Measurements from ENCODE around the gene AGAP4.
"Not testable (repeated sequence)": the region's sequence is repeated elsewhere in the genome, so short reads cannot be mapped to it uniquely, and the experiment has no call there.

The AGAP4 gene

DNA sequence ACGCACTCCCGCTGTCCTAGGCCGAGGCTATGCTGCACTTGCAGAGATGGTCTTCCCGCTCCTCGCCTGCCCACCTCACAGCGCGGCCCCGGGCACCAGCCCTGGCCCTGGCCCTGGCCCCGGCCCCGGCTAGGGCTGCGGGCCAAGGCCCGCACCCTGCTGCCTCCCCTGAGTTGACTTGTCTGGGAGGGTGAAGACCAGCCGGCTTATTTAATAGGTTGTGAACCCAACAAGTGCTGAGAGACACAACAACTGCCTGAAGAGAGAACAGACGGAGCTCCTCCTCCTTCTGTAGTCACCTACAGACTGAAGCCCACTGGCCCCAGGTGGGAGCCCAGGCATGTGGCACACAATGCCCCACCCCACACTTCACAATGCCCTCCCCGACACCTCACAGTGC is at the start of gene AGAP4:
Gene AGAP4 (minus strand): TSS at position 101 of the 400 bp plus-strand sequence. CDS start 153 bp downstream, outside the sequence.
- not testable (repeated sequence) for DNase-seq (ENCODE audit: low read depth in 2 of 2)

GRCh38 chr10:45890721-45891120 is 43.4 kb upstream of the AGAP4 start:
- not testable (repeated sequence) for DNase-seq (ENCODE audit: low read depth in 2 of 2)

DNA sequence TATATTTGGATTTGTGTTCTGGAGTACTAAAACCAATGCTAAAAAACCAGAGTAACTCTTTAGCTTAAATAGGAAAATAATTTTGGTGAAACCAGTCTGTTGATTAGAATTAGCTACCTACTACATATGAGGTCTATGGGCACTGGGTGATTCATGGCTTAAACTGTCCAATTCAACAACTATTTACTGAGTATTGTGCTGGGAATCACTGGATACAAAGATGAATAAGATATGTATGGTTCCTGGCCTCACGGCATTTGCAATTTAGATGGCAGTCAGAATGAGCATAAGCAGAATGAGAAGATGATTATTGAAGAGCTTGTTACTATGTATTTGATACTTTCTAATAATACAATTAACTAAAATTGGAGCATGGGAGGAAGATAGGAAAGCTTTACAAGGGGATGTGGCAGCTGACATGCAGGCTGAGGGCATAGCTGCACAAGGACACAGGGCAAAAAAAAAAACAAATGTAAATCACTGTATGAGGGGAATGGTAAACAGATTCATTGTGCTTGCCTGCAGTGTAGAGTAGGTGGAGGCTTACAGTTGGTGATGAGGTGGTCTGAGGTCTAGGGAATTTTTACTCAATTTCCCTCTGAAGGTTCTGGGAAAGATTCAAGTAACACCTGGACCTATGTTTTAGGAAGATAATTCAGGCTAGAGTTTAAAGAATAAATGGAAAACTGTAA is 42.4 kb upstream of the AGAP4 start:
- not testable (repeated sequence) for DNase-seq (ENCODE audit: low read depth in 2 of 2)

DNA sequence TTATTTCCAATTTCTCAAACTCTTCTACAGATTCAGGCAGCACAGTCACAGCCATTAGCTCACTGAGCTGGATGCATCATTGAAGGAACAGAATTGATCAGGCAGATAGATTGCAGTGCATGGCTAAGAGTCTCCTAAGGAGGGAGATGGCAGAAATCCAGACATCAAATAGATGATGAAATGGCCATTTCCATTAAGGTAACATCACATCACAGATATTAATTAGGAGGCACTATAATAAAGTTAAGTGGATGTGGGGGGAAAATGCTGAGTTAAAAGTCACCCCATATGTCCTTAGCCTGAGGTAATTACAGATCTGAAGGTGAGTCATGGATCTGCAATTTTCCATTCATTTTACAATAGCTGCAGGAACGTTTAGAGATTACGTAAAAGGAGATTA is 35.6 kb upstream of the AGAP4 start:
- DNase-seq (ENCODE audit: low read depth in 2 of 2) = not testable (repeated sequence)

GRCh38 chr10:45865404-45865803 is 18.1 kb upstream of the AGAP4 start:
- DNase-seq (ENCODE audit: low read depth in 2 of 2) = not testable (repeated sequence)

- not testable (repeated sequence) for DNase-seq (ENCODE audit: low read depth in 2 of 2)
These were observed 17.0 kb upstream of the AGAP4 start for GRCh38 chr10:45864264-45864663.

DNA sequence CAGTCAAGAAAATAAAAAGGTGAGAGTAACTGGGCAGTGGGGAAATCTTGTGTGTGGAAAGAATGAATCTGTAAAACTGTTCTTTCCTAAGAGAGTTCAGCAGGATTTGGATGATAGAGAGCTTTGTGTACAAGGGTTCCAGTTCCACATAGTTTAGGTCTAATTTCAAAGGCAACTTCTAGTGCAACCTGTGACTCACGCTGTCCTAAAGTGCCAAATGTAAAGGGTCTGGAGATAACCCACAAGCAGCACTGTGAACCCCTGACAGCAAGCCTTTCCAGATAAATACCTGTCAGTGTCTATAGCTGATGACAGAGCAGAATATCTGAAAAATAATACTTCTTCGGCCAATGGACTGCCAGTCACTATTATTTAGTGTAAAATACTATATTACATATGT is 16.3 kb upstream of the AGAP4 start:
- DNase-seq (ENCODE audit: low read depth in 2 of 2) = not testable (repeated sequence)

DNA sequence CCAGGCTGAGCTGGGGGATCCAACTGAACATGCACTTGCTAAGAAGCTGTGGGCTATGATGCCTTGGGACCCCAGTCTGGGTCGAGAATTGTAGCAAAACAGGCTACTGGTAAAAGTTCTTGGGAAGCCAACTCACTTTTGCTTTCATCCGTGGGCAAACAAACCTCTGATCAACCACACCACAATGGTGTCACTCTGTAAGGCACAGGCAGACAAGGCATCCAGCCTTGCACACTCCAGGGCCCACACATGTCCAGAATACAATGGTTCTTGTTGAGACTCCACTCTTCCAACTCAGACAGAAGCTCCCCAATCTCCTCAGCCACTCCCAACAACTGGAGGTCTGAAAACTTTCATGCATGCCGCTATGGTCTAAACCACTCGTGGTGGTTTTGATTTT is 10.6 kb upstream of the AGAP4 start:
- not testable (repeated sequence) for DNase-seq (ENCODE audit: low read depth in 2 of 2)

- not testable (repeated sequence) for DNase-seq (ENCODE audit: low read depth in 2 of 2)
These were observed 1.2 kb upstream of the AGAP4 start for GRCh38 chr10:45848467-45848866.

- DNase-seq (ENCODE audit: low read depth in 2 of 2) = not testable (repeated sequence)
These were observed 24.4 kb downstream of the AGAP4 start for GRCh38 chr10:45822918-45823317.

DNA sequence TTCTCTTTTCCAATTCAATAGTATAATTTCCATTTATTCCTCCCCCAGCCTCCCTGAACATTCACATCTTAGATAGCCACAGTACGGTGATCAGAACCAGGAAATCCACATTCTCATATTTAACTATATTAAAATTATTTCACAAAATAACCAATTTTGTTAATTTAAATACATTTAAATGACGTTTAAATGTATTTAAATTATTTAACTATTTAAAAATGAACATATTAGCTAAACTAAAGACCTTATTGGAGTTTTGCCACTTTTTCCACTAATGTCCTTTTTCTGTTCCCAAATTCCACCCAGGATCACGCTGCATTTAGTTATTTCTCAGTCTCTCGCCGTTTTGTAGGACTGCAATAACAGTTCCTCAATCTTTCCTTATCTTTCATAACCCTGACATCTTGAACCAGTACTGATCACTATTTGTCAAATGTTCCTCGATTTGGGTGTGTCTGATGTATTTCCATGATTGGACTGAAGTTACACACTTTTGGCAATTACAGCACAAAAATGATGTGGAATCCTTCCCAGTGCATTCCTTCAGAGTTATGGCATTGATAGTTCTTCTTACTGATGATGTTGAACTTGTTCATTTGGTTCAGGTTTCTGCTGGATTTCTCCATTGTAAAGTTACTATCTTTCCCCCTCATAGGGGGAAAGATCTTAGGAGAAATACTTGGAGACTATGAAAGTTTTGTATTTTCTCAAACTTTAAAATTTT is 27.0 kb downstream of the AGAP4 start:
- not testable (repeated sequence) for DNase-seq (ENCODE audit: low read depth in 2 of 2)

- DNase-seq (ENCODE audit: low read depth in 2 of 2) = no peak
These were observed 27.7 kb downstream of the AGAP4 start for GRCh38 chr10:45819552-45819951.

DNA sequence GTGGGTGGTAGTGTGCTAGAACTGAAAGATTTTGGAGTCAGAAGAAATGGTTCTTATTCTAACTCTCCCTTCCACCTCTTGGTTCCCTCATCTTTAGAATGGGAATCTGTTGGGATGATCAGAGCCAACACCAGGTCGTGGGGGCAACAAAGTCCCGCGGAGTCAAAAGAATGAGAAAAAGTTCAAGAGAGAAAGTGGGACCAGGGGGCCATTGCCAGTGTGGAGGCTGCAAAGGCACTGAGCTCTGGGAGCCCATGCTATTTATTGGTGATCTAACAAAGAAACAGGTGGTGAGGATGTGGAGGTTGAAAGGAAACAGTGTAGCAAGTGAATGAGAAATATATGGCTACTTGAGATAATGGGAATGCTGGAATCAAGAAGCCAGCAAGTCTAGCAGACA is 29.4 kb downstream of the AGAP4 start:
- no peak for DNase-seq (ENCODE audit: low read depth in 2 of 2)

GRCh38 chr10:45817130-45817859 is 30.0 kb downstream of the AGAP4 start:
- DNase-seq (ENCODE audit: low read depth in 2 of 2) = no peak

GRCh38 chr10:45814146-45814545 is 33.2 kb downstream of the AGAP4 start:
- not testable (repeated sequence) for DNase-seq (ENCODE audit: low read depth in 2 of 2)

DNA sequence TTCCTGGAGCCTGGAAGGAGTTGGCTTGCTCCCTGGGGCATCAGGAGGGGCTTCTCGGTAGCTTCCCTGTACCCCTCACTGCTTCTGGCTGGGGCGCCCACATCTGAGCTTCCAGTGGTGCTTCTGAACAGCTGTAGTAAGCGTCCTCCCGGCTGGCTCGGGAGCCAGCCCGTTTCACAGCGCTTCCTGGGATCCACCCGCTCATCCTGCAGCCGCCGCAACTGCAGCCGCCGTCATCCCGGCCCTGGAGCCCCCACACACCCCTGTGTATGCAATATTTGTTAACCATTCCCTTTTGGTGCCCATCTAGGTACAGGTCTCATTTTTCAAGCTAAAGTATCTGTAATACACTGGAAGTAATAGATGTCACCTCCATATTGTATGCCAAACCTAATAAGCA is 34.3 kb downstream of the AGAP4 start:
- DNase-seq (ENCODE audit: low read depth in 2 of 2) = not testable (repeated sequence)

DNA sequence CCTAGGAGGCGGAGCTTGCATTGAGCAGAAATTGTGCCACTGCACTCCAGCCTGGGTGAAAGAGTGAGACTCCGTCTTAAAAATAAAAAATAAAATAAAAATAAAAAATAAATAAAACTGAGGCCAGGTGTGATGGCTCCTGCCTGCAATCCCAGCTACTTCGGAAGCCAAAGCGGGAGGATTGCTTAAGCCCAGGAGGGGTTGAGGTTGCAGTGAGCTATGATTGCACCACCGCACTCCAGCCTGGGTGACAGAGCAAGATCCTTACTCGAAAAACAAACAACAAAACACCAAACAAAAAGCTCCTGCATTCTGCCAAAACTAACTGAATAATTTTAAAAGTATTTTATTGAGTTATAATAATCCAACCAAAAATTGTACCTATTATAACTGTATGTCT is 36.2 kb downstream of the AGAP4 start:
- DNase-seq (ENCODE audit: low read depth in 2 of 2) = no peak

GRCh38 chr10:45809837-45810236 is 37.5 kb downstream of the AGAP4 start:
- no peak for DNase-seq (ENCODE audit: low read depth in 2 of 2)

DNA sequence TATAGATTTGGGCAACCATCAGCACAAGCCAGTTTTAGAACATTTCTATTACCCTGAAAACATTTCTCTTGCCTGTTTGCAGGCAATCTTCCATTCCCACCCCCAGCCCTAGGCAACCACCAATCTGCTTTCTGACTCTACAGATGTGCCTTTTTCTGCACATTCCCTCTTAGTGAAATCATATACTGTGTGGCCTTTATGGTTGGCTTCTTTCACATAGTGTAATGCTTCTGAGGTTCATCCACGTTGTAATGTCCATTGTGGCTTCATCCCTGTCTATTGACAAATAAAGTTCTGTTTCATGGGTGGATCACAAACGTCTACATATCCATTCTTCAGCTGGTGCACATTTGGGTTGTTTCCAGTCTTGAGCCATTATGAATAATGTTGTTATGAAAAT is 42.3 kb downstream of the AGAP4 start:
- DNase-seq (ENCODE audit: low read depth in 2 of 2) = not testable (repeated sequence)

DNA sequence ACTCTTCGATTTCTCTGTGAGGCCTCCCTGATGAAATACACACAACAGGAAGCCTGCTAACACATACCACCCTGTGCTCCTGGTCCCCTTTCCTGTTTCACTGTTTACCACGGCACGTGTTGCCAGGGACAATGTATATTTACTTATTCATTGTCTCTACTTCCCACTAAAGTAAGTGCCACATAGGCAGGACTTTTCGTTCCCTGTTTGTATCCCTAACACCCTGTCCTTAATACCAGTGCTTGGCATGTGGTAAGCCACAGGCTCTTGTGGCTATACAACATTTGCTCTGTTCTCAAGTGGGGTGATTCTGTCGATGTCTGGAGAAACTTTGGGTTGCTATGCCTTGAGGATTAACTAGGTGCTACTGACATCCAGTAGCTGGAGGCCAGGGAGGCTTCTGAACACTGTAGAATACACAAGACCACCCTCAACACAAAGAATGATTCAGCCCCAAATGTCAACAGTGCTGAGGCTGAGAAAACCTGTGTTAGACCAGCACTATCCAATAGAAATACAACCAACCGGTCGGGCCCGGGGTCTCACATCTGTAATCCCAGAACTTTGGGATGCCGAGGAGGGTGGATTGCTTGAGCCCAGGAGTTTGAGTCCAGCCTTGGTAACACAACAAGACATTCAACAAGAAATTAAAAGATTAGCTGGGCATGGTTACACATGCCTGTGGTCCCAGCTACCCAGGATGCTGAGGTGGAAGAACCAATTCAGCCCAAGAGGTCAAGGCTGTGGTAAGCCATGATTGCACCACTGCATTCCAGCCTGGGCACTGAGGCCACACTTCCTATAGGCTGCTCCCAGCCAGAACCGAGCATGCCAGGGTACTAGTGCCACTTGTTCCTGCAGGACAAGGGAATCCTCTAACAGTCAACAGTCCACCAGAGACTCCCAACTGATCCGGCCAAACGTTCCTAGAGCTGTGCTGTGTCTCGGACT is 44.0 kb downstream of the AGAP4 start:
- DNase-seq (ENCODE audit: low read depth in 2 of 2) = not testable (repeated sequence)

GRCh38 chr10:45794761-45795160 is 52.5 kb downstream of the AGAP4 start:
- not testable (repeated sequence) for DNase-seq (ENCODE audit: low read depth in 2 of 2)
